ENCODE measurements around the gene BCORL1.

The BCORL1 gene

DNA sequence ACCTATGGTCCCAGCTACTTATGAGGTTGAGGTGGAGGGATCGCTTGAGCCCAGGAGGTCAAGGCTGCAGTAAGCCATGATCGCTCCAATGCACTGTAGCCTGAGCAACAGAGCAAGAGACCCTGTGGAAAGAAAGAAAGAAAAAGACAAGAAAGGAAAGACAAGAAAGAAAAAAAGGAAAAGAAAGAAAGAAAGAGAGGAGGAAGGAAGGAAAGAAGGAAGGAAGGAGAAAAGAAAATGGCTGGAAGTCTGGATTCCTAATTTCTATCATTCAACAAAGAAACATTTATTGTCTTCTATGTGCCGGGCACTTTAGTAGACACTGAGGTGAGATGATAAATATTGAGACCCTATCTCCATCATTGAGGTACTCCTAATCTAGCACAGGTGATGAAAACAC is 26.8 kb upstream of the BCORL1 start:
- Histone ChIP-seq H3K36me3 (ENCODE audit: control insufficient read depth, insufficient read depth, low read length) (no peaks in the 10 kb centered on the region), H3K4me3 (ENCODE audit: low read depth, low read length) (no peak overlapping the region), H3K9me3 (ENCODE audit: control insufficient read depth, insufficient read depth, low read length) (no peaks in the 10 kb centered on the region), H3K4me1 (ENCODE audit: control insufficient read depth, insufficient read depth, low read length) (peaks cover 20% of the 10 kb centered on the region), H3K27me3 (ENCODE audit: control insufficient read depth, insufficient read depth, low read length) (peaks cover 85% of the 10 kb centered on the region), H3K9ac (ENCODE audit: low read depth, low read length) (no peak overlapping the region)

DNA sequence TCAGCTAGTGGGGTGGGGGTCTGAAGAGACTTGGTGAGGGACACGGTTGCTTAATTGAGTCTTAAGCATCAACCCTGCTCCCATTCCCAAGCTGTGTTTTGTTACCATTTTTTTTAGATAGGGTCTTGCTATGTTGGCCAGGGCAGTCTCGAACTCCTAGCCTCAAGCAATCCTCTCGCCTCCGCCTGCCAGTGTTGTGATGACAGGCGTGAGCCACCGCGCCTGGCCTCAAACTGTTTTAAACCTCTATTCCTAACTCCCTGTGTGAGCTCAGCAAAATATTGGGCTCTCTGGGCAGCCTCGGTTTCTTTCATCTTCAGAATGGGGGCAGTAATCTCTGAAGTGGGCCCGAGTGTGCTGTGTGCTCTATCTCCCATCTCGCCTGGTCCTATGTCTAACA is 26.3 kb upstream of the BCORL1 start:
- Histone ChIP-seq H3K36me3 (ENCODE audit: control insufficient read depth, insufficient read depth, low read length) (no peaks in the 10 kb centered on the region), H3K4me3 (ENCODE audit: low read depth, low read length) (peak overlapping the region; percentile 63), H3K4me1 (ENCODE audit: control insufficient read depth, insufficient read depth, low read length) (peaks cover 20% of the 10 kb centered on the region), H3K9me3 (ENCODE audit: control insufficient read depth, insufficient read depth, low read length) (no peaks in the 10 kb centered on the region), H3K27me3 (ENCODE audit: control insufficient read depth, insufficient read depth, low read length) (peaks cover 85% of the 10 kb centered on the region), H3K9ac (ENCODE audit: low read depth, low read length) (no peak overlapping the region)

DNA sequence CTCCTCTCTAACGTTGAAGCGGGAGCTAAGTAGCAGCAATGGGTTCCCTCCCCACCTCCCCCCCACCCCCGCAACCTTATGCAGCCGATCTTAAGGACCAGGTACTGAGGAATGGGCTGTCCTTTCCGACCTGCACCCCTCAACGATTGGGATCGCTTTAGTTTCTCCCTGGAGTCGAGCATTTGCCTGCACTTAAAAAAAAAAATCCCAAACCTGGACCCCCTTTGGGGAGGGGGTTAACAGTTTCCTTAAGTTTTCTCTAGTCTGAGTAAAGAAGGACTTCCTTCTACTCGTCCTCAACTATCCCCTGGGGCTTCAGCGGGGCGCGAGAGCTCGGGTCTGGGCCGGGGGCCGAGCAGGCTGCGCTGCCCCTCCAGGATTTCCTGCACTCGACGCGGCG is 25.7 kb upstream of the BCORL1 start:
- no peaks in the 10 kb centered on the region for H3K9me3 ChIP-seq (ENCODE audit: control insufficient read depth, insufficient read depth, low read length)
- H3K9ac ChIP-seq (ENCODE audit: low read depth, low read length): peak overlapping the region; percentile 24
- H3K27me3 ChIP-seq (ENCODE audit: control insufficient read depth, insufficient read depth, low read length): peaks cover 83% of the 10 kb centered on the region
- peak overlapping the region; percentile 63 for H3K4me3 ChIP-seq (ENCODE audit: low read depth, low read length)
- H3K36me3 ChIP-seq (ENCODE audit: control insufficient read depth, insufficient read depth, low read length): no peaks in the 10 kb centered on the region
- H3K4me1 ChIP-seq (ENCODE audit: control insufficient read depth, insufficient read depth, low read length): peaks cover 24% of the 10 kb centered on the region

DNA sequence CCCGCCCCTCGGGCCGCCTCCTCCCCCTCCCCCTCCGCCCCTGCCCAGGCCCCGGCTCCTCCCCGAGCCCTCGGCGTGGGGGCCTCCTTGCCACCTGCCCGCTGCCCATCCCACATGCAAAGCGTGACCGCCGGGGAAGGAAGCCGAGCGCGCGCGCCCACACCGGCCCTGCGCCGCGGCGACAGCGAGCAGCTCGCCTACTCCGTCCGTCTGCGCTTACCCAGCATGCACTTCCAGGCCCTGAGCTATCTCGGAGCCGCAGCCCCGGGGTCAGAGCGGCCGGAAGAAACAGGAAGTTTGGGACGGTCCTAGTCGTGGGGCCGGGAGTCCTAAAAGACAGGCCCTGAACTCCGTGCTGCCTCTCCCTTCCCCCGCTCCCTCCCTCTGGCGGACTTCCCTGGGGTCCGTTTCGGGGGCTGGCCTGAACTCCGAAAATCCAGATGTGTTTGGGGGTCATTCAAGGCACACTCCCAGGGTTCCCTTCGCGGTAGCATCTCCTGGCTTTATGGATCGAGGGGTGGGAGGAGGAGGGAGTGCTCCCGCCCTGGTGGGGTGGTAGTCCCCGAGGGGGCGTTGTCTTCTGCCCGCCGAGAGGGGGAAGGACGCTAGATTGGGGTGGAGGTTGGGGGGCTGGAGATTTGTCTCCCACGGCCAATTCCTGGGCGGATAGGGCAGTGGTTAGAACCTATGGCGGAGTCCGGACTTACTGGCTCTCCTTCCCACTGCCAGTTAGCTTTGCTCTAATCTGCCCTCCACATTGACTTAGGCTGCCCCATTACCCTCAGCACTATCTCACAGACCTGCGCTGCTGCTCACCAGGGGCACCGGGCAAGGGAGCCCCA is 25.0 kb upstream of the BCORL1 start:
- no peak overlapping the region for H3K9ac ChIP-seq (ENCODE audit: low read depth, low read length)
- peaks cover 25% of the 10 kb centered on the region for H3K4me1 ChIP-seq (ENCODE audit: control insufficient read depth, insufficient read depth, low read length)
- H3K4me3 ChIP-seq (ENCODE audit: low read depth, low read length): peak overlapping the region; percentile 63
- no peaks in the 10 kb centered on the region for H3K9me3 ChIP-seq (ENCODE audit: control insufficient read depth, insufficient read depth, low read length)
- H3K36me3 ChIP-seq (ENCODE audit: control insufficient read depth, insufficient read depth, low read length): no peaks in the 10 kb centered on the region
- peaks cover 82% of the 10 kb centered on the region for H3K27me3 ChIP-seq (ENCODE audit: control insufficient read depth, insufficient read depth, low read length)

DNA sequence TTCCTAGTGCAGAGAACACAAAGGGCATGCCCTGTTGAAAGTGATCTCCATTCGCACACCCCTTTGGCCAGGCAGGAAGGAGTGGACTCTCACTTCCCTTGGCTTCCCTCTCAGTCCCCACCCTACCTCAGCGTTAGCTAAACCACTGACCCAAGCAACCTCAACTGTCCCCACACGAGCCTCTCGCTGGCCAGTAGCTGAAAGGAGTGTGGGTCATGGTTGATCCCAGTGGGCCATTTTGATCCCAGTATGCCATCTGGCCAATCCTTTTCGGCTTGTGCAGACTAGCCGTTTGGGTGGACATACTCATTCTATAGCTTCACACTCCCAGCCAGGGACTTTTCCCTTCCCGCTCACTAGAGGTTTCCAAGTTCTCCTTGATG is 24.4 kb upstream of the BCORL1 start:
- Histone ChIP-seq H3K4me3 (ENCODE audit: low read depth, low read length) (peak overlapping the region; percentile 63), H3K27me3 (ENCODE audit: control insufficient read depth, insufficient read depth, low read length) (peaks cover 88% of the 10 kb centered on the region), H3K36me3 (ENCODE audit: control insufficient read depth, insufficient read depth, low read length) (no peaks in the 10 kb centered on the region), H3K9ac (ENCODE audit: low read depth, low read length) (no peak overlapping the region), H3K4me1 (ENCODE audit: control insufficient read depth, insufficient read depth, low read length) (peaks cover 25% of the 10 kb centered on the region), H3K9me3 (ENCODE audit: control insufficient read depth, insufficient read depth, low read length) (no peaks in the 10 kb centered on the region)

DNA sequence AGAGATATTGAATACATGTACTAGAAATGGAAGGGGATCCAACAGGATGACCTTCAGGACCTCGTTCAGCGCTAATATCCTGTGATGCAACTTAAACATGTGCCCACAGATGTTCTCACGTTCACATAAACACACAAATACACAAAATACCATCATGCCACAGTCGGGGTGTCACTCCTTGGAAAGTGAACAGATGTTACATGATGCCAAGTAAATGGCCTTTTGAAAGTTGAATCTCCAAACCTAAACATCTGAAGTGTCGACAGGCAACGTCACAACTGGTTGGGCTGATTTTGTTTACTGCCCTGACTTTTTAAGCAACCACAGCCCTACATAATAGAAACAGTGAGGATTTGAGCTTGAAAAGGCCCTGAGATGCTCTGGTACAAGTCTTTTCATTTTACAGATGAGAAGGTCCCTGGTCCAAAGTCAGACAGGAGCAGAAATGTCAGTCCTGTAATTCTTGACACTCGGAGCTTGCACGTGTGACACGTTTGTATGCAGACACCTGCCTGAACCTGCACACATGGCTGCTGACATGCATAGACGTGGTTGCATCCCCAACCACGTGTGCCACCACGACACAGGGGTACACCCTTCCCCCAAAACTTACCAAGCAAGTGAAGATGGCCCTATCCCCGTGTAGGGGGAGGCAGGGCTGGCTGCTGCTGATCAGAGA is 23.5 kb upstream of the BCORL1 start:
- no peaks in the 10 kb centered on the region for H3K36me3 ChIP-seq (ENCODE audit: control insufficient read depth, insufficient read depth, low read length)
- H3K4me3 ChIP-seq (ENCODE audit: low read depth, low read length): peak overlapping the region; percentile 39
- peaks cover 20% of the 10 kb centered on the region for H3K4me1 ChIP-seq (ENCODE audit: control insufficient read depth, insufficient read depth, low read length)
- H3K9ac ChIP-seq (ENCODE audit: low read depth, low read length): no peak overlapping the region
- H3K9me3 ChIP-seq (ENCODE audit: control insufficient read depth, insufficient read depth, low read length): no peaks in the 10 kb centered on the region
- peaks cover 89% of the 10 kb centered on the region for H3K27me3 ChIP-seq (ENCODE audit: control insufficient read depth, insufficient read depth, low read length)

DNA sequence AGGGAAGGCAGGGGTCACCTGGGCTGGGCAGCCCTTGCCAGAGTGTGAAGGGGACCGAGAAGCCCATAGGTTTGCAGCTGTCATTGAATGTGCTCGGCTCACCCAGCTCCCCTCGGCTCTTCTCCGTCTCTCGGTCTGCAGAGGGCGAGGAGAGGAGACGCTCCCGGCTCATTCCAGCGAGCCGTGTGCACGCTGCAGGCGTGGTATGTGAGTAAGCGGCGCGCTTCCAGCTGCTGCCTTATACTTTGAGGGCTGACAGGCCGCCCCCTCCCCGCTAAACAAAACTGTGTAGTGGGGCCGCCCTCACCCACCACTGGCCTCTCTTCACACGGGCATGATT is 23.0 kb upstream of the BCORL1 start:
- Histone ChIP-seq H3K9ac (ENCODE audit: low read depth, low read length) (no peak overlapping the region), H3K36me3 (ENCODE audit: control insufficient read depth, insufficient read depth, low read length) (no peaks in the 10 kb centered on the region), H3K4me3 (ENCODE audit: low read depth, low read length) (peak overlapping the region; percentile 39), H3K4me1 (ENCODE audit: control insufficient read depth, insufficient read depth, low read length) (peaks cover 17% of the 10 kb centered on the region), H3K9me3 (ENCODE audit: control insufficient read depth, insufficient read depth, low read length) (no peaks in the 10 kb centered on the region), H3K27me3 (ENCODE audit: control insufficient read depth, insufficient read depth, low read length) (peaks cover 85% of the 10 kb centered on the region)

DNA sequence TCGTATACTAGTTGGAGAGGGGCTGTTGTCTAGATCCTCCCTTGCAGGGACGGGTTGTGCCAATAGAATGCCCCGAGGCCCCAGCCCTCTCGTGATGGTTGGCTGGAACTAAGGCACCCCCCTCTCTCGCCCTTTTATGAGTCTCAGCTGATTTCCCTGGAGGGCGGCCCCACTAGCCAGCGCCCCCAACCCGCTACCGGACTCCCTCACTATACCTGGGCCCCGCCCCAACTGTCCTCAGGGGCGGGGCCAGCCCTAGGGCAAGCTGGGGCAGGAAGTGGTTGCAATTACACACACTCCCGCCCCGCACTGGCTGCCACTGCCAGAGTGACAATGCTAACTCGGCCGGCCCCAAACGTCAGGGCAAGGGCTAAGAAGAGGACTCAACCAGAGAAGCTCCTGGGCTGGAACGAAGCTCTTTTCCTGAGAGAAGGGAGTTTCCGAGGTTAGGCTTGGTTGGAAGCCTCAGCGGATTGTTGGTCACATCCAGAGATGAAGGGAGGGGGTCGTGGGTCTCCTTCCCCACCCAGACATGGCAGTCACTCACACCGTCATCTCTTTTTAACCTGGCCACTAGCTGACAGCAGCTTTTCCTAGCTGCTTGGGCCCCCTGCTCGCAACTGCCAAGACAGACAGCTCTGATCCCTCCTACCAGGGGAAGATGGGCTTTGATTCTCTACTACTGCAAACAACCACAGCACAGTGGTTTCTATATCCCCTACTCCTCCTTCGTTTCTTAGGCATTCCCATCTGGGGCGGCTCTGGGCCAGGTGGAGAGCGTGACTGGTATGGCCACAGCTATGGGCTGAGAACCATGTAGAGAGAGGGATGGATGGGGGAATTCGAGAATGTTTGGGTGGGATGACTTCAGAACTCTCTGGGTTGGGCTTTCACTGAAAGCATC is 21.0 kb upstream of the BCORL1 start:
- Histone ChIP-seq H3K9me3 (ENCODE audit: control insufficient read depth, insufficient read depth, low read length) (no peaks in the 10 kb centered on the region), H3K4me3 (ENCODE audit: low read depth, low read length) (peak overlapping the region; percentile 75), H3K27me3 (ENCODE audit: control insufficient read depth, insufficient read depth, low read length) (peaks cover 80% of the 10 kb centered on the region), H3K9ac (ENCODE audit: low read depth, low read length) (peak overlapping the region; percentile 47), H3K4me1 (ENCODE audit: control insufficient read depth, insufficient read depth, low read length) (peaks cover 15% of the 10 kb centered on the region), H3K36me3 (ENCODE audit: control insufficient read depth, insufficient read depth, low read length) (no peaks in the 10 kb centered on the region)

DNA sequence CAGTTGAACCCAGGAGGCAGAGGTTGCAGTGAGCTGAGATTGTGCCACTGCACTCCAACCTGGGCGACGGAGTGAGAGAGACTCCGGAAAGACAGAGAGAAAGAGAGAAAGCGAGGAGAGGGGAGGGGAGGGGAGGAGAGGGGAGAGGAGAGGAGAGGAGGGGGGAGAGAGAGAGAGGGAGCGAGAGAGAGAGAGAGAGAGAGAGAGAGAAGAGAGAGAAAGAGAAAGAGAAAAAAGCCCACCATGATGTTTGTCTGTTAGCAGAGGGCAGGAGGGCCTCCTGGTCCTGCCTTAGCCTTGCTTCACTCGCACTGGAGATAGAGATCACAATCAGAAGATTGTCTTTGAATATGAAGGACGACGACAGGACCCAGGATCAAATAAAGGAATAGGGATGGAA is 18.7 kb upstream of the BCORL1 start:
- H3K36me3 ChIP-seq (ENCODE audit: control insufficient read depth, insufficient read depth, low read length): no peaks in the 10 kb centered on the region
- no peaks in the 10 kb centered on the region for H3K9me3 ChIP-seq (ENCODE audit: control insufficient read depth, insufficient read depth, low read length)
- H3K27me3 ChIP-seq (ENCODE audit: control insufficient read depth, insufficient read depth, low read length): peaks cover 64% of the 10 kb centered on the region
- H3K4me1 ChIP-seq (ENCODE audit: control insufficient read depth, insufficient read depth, low read length): peaks cover 9% of the 10 kb centered on the region
- no peak overlapping the region for H3K4me3 ChIP-seq (ENCODE audit: low read depth, low read length)
- no peak overlapping the region for H3K9ac ChIP-seq (ENCODE audit: low read depth, low read length)

DNA sequence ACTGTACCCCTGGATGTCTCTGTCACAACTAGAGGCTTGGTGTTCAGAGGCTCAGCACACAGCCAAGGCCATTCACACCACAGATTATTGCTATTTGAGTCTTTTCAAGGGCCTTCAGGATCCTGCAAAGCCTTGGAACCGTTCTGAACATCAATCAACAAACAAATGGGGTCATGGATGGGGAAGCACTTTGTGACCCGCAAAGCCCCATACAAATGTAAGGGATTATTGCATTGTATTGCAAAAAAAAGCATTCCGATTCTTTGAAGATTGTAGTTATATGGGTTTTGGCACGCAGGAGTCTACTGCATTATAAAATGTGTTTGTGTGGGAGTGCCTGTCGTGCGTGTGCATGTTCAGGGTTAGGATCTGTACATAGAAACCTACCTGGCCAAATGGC is 17.3 kb upstream of the BCORL1 start:
- H3K4me1 ChIP-seq (ENCODE audit: control insufficient read depth, insufficient read depth, low read length): peaks cover 5% of the 10 kb centered on the region
- H3K4me3 ChIP-seq (ENCODE audit: low read depth, low read length): no peak overlapping the region
- H3K9ac ChIP-seq (ENCODE audit: low read depth, low read length): no peak overlapping the region
- H3K36me3 ChIP-seq (ENCODE audit: control insufficient read depth, insufficient read depth, low read length): no peaks in the 10 kb centered on the region
- peaks cover 50% of the 10 kb centered on the region for H3K27me3 ChIP-seq (ENCODE audit: control insufficient read depth, insufficient read depth, low read length)
- H3K9me3 ChIP-seq (ENCODE audit: control insufficient read depth, insufficient read depth, low read length): no peaks in the 10 kb centered on the region

DNA sequence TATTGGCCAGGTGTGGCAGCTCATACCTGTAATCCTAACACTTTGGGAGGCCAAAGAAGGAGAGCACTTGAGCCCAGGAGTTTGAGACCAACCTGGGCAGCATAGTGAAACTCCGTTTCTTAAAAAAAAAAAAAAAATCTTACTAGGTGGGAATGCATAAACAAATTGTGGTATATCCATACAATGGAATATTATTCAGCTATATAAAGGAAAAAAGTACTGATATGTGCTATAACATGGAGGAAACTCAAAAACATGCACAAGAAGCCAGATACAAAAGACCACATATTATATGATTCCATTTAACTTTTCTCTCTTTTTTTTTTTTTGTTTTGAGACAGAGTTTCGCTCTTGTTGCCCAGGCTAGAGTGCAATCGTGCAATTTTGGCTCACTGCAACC is 13.5 kb upstream of the BCORL1 start:
- peaks cover 30% of the 10 kb centered on the region for H3K27me3 ChIP-seq (ENCODE audit: control insufficient read depth, insufficient read depth, low read length)
- H3K9ac ChIP-seq (ENCODE audit: low read depth, low read length): no peak overlapping the region
- peaks cover 3% of the 10 kb centered on the region for H3K4me1 ChIP-seq (ENCODE audit: control insufficient read depth, insufficient read depth, low read length)
- no peak overlapping the region for H3K4me3 ChIP-seq (ENCODE audit: low read depth, low read length)
- H3K9me3 ChIP-seq (ENCODE audit: control insufficient read depth, insufficient read depth, low read length): no peaks in the 10 kb centered on the region
- no peaks in the 10 kb centered on the region for H3K36me3 ChIP-seq (ENCODE audit: control insufficient read depth, insufficient read depth, low read length)

Data from iPS-15b (cell line).